HepG2 (cell line): ENCODE results near the gene RNPC3. TPM values are rescaled to one million over a fixed set of nuclear protein-coding genes. Genes with fewer than 3 reads are reported as not detected.

Experiments used
- ATAC-seq: fragments of 200-7000 bp; cut with Tn5 transposase; 3 replicates; pipeline ENCODE4 v1.9.1; 2020; ENCODE audit warnings: mild to moderate bottlenecking, moderate library complexity
- BruUV-seq: library from RNA; stranded (reverse); fragments of 400-500 nt; replicated peaks from 2 replicates; lab custom pipeline; 2021; lab: Mats Ljungman, UMichigan
- CTCF ChIA-PET: fragments of 300-600 bp; formaldehyde crosslinking; extraction: SDS; loops from one replicate; lab custom pipeline; 2021; ENCODE audit warnings: low total read pairs, inconsistent platforms, low intra/inter-chr PET ratio; lab: Yijun Ruan, JAX
- POLR2A ChIA-PET: fragments of 350-600 bp; sonication (Branson Sonifier 250); formaldehyde crosslinking; loops from one replicate; lab custom pipeline; 2020; ENCODE audit warnings: antibody characterized with exemption, inconsistent platforms; lab: Yijun Ruan, JAX
- DNase-seq: peaks from one replicate; pipeline ENCODE4 v3.0.0-alpha.2; 2015; ENCODE audit warnings: low spot score
- FAIRE-seq: peaks from 3 replicates; lab custom pipeline; 2011; peaks lifted over from hg19 to GRCh38; lab: Jason Lieb, UNC
- H2AFZ ChIP-seq: one replicate; pipeline ENCODE4 v1.6.1; 2011; ENCODE audit warnings: low read length, inconsistent platforms
- H3K27ac ChIP-seq: fragments of 300-600 bp; 3 replicates; pipeline ENCODE4 v1.8.0; 2011; ENCODE audit warnings: mixed run types, mild to moderate bottlenecking, mixed read lengths, low read length, inconsistent platforms; ENCODE audit not compliant: insufficient read depth; ENCODE audit errors: extremely low read length
- H3K27me3 ChIP-seq, 2 experiments: fragments of 200-600 bp in 1 of 2; 2 replicates in 1 of 2; 3 replicates in 1 of 2; pipeline versions ENCODE4 v1.6.0 to v1.8.0; 2011; ENCODE audit warnings: low read length in 2 of 2, mild to moderate bottlenecking in 2 of 2, moderate library complexity in 2 of 2, inconsistent platforms in 1 of 2; ENCODE audit not compliant: insufficient read depth in 2 of 2, control insufficient read depth in 1 of 2
- H3K36me3 ChIP-seq, 2 experiments: fragments of 200-600 bp in 1 of 2; replicated peaks in 1 of 2; 2 replicates in 1 of 2; 3 replicates in 1 of 2; pipeline versions ENCODE4 v1.5.1 to v1.8.0; 2011; ENCODE audit warnings: low read length in 2 of 2, inconsistent platforms in 1 of 2; ENCODE audit not compliant: insufficient read depth in 2 of 2, control insufficient read depth in 1 of 2
- H3K4me1 ChIP-seq: 2 replicates; pipeline ENCODE4 v1.5.1; 2012; ENCODE audit warnings: low read length, inconsistent platforms; ENCODE audit not compliant: insufficient read depth
- H3K4me2 ChIP-seq: 2 replicates; pipeline ENCODE4 v1.6.0; 2011; ENCODE audit warnings: low read depth, low read length, inconsistent platforms
- H3K4me3 ChIP-seq, 3 experiments: fragments of 200-600 bp in 1 of 3; sonication (generic), shearing (Covaris generic) in 1 of 3; replicated peaks in 1 of 3; 2 replicates each; pipeline ENCODE4 v1.5.1; 2011 to 2016; ENCODE audit warnings: low read length in 3 of 3, inconsistent platforms in 2 of 3, low read depth in 2 of 3, mild to moderate bottlenecking in 2 of 3, control low read depth in 1 of 3, mixed read lengths in 1 of 3; ENCODE audit not compliant: insufficient read depth in 1 of 3
- H3K79me2 ChIP-seq: one replicate; pipeline ENCODE4 v1.6.1; 2011; ENCODE audit warnings: low read length, inconsistent platforms; ENCODE audit not compliant: insufficient read depth
- H3K9ac ChIP-seq: 2 replicates; pipeline ENCODE4 v1.6.0; 2011; ENCODE audit warnings: mild to moderate bottlenecking, low read depth, low read length, inconsistent platforms; ENCODE audit not compliant: insufficient read depth
- H3K9me3 ChIP-seq: 2 replicates; pipeline ENCODE4 v1.5.1; 2012; ENCODE audit warnings: mild to moderate bottlenecking, low read length
- H4K20me1 ChIP-seq: 2 replicates; pipeline ENCODE4 v1.6.0; 2011; ENCODE audit warnings: inconsistent platforms, mild to moderate bottlenecking, low read length, moderate library complexity; ENCODE audit not compliant: insufficient read depth
- ATRX ChIP-seq: sonication (generic); formaldehyde crosslinking; IDR thresholded peaks from 2 replicates; pipeline ENCODE4 v1.4.0; 2020; ENCODE audit warnings: missing genetic modification reagents, borderline replicate concordance
- BCL6 ChIP-seq: IDR thresholded peaks from 2 replicates; pipeline ENCODE4 v1.6.1; 2016; ENCODE audit warnings: missing genetic modification reagents, missing compliant biosample characterization
- CCDC6 ChIP-seq: sonication (generic); formaldehyde crosslinking; IDR thresholded peaks from 2 replicates; pipeline ENCODE4 v1.8.1; 2022; ENCODE audit warnings: mild to moderate bottlenecking, missing genetic modification reagents, moderate library complexity
- CREB1 ChIP-seq, 2 experiments: fragments of 450-650 bp in 1 of 2; IDR thresholded peaks; 2 replicates each; pipeline ENCODE4 v1.6.1; 2016 to 2017; ENCODE audit warnings: control low read depth in 1 of 2, mild to moderate bottlenecking in 1 of 2, missing compliant biosample characterization in 1 of 2, missing genetic modification characterization in 1 of 2
- NCOA1 ChIP-seq: sonication (generic); formaldehyde crosslinking; IDR thresholded peaks from 2 replicates; pipeline ENCODE4 v1.9.0; 2021; ENCODE audit warnings: missing genetic modification reagents
- SCMH1 ChIP-seq: sonication (generic); formaldehyde crosslinking; IDR thresholded peaks from 2 replicates; pipeline ENCODE4 v1.9.0; 2021; ENCODE audit warnings: missing genetic modification reagents, mild to moderate bottlenecking, borderline replicate concordance
- ZC3H4 ChIP-seq: sonication (generic); formaldehyde crosslinking; IDR thresholded peaks from 2 replicates; pipeline ENCODE4 v1.4.0; 2020; ENCODE audit warnings: missing genetic modification reagents, borderline replicate concordance
- ZMAT3 ChIP-seq: sonication (generic); formaldehyde crosslinking; conservative IDR thresholded peaks from 2 replicates; pipeline ENCODE4 v1.7.0; 2021; ENCODE audit warnings: missing genetic modification reagents
- ZNF329 ChIP-seq: sonication (generic); formaldehyde crosslinking; IDR thresholded peaks from 2 replicates; pipeline ENCODE4 v1.9.0; 2021; ENCODE audit warnings: low read depth, mild to moderate bottlenecking, missing genetic modification reagents
- ZNF703 ChIP-seq: sonication (generic); formaldehyde crosslinking; IDR thresholded peaks from 2 replicates; pipeline ENCODE4 v1.5.1; 2020; ENCODE audit warnings: missing genetic modification reagents, mild to moderate bottlenecking, moderate library complexity, borderline replicate concordance
- WGBS: methylation state at CpG from one replicate; pipeline ENCODE4 v1.1.6; 2017; ENCODE audit warnings: low lambda C conversion rate; 5-methylcytosine and 5-hydroxymethylcytosine counted together
- in situ Hi-C: cut with HindIII; loops from 2 replicates; pipeline ENCODE4 v1.10.0; 2017; ENCODE audit warnings: low pct_unique_long_range_greater_than_20kb; ENCODE audit not compliant: extremely low pct_ligation_motif_present
- intact Hi-C: fragments of 100-400 bp; cut with micrococcal nuclease; formaldehyde crosslinking; loops from one replicate; pipeline ENCODE4 v1.10.0; 2022; ENCODE audit not compliant: unreplicated experiment
- polyA plus RNA-seq, 8 experiments: library from polyadenylated mRNA; depleted of rRNA in 3 of 8; stranded (reverse) in 7 of 8; unstranded in 1 of 8; fragments of >200 nt; fragmentation: Illumina TruSeq in 4 of 8; extraction: Trizol in 4 of 8; gene quantifications; 2 replicates each; pipeline versions ENCODE4 v1.2.1 to v1.2.3, GENCODE V29; 2011 to 2016; ENCODE audit warnings: low read depth in 4 of 8, missing spikeins in 1 of 8, mixed read lengths in 1 of 8; ENCODE audit not compliant: insufficient read depth in 1 of 8
- total RNA-seq, 5 experiments: library from RNA; depleted of rRNA; stranded (reverse); fragments of >200 nt; fragmentation: Illumina TruSeq; extraction: Trizol; gene quantifications; 2 replicates each; pipeline ENCODE4 v1.2.3, GENCODE V29; 2016; ENCODE audit warnings: low read depth in 1 of 5
- TF ChIP-seq, protein P1 (sequence below): sonication (generic); formaldehyde crosslinking; conservative IDR thresholded peaks from 2 replicates; pipeline ENCODE4 v1.8.0; 2022; ENCODE audit warnings: low read depth, missing genetic modification reagents
- TF ChIP-seq, protein P2 (sequence below): sonication (generic); formaldehyde crosslinking; IDR thresholded peaks from 2 replicates; pipeline ENCODE4 v1.9.0; 2021; ENCODE audit warnings: missing genetic modification reagents, mild to moderate bottlenecking, borderline replicate concordance

RNPC3 gene
- total and polyA plus RNA-seq, 2 of the 13 experiments (the other 11 are each of a cell fraction or from before 2014, with no cell fraction given) = 9.1 to 22.1 TPM

DNA sequence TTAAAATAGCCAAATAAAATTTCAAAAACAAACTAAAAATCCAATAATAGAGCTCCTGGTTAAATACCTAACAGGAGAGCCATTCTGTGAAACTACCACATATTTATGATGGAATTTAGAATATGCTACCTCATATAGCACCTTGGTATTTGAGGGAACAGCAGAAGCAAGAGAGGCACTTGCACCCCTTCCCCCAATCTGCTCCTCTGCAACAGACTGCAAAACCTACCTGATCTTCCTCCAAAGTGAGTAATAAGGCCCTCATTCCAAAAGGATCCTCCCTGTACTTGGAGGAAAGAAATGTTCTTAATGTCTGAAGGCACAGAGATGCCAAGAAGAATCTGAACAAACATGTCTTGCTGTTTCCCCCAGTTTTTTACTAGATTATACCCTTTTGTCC is 28.1 kb upstream of the RNPC3 start:
- Histone ChIP-seq H3K36me3 (no peaks in the 10 kb centered on the region), H3K27ac (no peak overlapping the region), H3K27me3 (no peaks in the 10 kb centered on the region), H3K9me3 (no peaks in the 10 kb centered on the region), H2AFZ (no peak overlapping the region), H3K4me3 (no peak overlapping the region)
- in situ Hi-C loops = no loop called here
- ATAC-seq = no peak
- CTCF ChIA-PET = no interaction called here
- DNase-seq = no peak
- no TSS peak for BruUV-seq
- intact Hi-C loops = no loop called here
- TF ChIP-seq ZMAT3 (CRISPR knock-in tag) = no peak
- no peak for TF ChIP-seq ATRX
- no peak for TF ChIP-seq ZNF703 (CRISPR knock-in tag)
- TF ChIP-seq SCMH1 (CRISPR knock-in tag) = no peak
- TF ChIP-seq, protein P1, sequence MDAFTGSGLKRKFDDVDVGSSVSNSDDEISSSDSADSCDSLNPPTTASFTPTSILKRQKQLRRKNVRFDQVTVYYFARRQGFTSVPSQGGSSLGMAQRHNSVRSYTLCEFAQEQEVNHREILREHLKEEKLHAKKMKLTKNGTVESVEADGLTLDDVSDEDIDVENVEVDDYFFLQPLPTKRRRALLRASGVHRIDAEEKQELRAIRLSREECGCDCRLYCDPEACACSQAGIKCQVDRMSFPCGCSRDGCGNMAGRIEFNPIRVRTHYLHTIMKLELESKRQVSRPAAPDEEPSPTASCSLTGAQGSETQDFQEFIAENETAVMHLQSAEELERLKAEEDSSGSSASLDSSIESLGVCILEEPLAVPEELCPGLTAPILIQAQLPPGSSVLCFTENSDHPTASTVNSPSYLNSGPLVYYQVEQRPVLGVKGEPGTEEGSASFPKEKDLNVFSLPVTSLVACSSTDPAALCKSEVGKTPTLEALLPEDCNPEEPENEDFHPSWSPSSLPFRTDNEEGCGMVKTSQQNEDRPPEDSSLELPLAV = no peak
- TF ChIP-seq ZC3H4 (CRISPR knock-in tag) = no peak
- TF ChIP-seq BCL6 (CRISPR knock-in tag) = no peak
- TF ChIP-seq, all 625 proteins: peak for 0
- POLR2A ChIA-PET = no interaction called here
- H3K4me2 ChIP-seq = no peak overlapping the region
- no peaks in the 10 kb centered on the region for H3K4me1 ChIP-seq
- no peak for FAIRE-seq
- no peaks in the 10 kb centered on the region for H4K20me1 ChIP-seq
- no peak overlapping the region for H3K9ac ChIP-seq
- H3K79me2 ChIP-seq = no peaks in the 10 kb centered on the region

DNA sequence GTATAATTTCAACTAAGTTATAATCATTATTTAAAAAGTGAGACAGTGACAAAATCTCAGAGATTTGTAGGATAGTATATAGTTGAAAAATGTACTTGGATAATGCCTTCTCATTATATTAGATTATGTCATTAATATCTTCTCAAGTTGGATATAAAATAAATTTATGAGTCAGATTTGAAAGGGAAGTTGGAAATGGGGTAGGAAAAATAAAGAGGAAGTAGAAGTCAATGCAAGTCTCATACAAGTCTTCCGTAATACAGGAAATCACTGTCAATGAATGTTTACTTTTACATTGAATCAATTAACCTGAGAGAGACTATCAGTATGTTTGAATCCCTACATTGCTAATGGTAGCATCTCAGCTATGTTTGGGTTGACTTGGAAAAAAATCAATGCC is 16.2 kb upstream of the RNPC3 start:
- intact Hi-C loops = no loop called here
- no peak for DNase-seq
- in situ Hi-C loops = no loop called here
- H4K20me1 ChIP-seq = no peaks in the 10 kb centered on the region
- no peak overlapping the region for H3K4me3 ChIP-seq
- no peak for TF ChIP-seq CREB1 (IDR thresholded peaks at IDR 0.05)
- no peak for TF ChIP-seq CREB1 (CRISPR knock-in tag; IDR thresholded peaks at IDR 0.05)
- no peak for TF ChIP-seq CCDC6
- TF ChIP-seq, protein P2, sequence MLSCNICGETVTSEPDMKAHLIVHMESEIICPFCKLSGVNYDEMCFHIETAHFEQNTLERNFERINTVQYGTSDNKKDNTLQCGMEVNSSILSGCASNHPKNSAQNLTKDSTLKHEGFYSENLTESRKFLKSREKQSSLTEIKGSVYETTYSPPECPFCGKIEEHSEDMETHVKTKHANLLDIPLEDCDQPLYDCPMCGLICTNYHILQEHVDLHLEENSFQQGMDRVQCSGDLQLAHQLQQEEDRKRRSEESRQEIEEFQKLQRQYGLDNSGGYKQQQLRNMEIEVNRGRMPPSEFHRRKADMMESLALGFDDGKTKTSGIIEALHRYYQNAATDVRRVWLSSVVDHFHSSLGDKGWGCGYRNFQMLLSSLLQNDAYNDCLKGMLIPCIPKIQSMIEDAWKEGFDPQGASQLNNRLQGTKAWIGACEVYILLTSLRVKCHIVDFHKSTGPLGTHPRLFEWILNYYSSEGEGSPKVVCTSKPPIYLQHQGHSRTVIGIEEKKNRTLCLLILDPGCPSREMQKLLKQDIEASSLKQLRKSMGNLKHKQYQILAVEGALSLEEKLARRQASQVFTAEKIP = no peak
- TF ChIP-seq ZNF329 (CRISPR knock-in tag) = no peak
- no peak for TF ChIP-seq NCOA1 (CRISPR knock-in tag)
- no peaks in the 10 kb centered on the region for H3K9me3 ChIP-seq
- H3K79me2 ChIP-seq = no peaks in the 10 kb centered on the region
- FAIRE-seq = no peak
- no peaks in the 10 kb centered on the region for H3K4me1 ChIP-seq
- POLR2A ChIA-PET = no interaction called here
- no peak overlapping the region for H3K9ac ChIP-seq
- H3K27me3 ChIP-seq = no peaks in the 10 kb centered on the region
- no peak for ATAC-seq
- CTCF ChIA-PET = no interaction called here
- BruUV-seq = no TSS peak
- WGBS = 100% methylated on average over 1 of the region's 1 CpG
- H2AFZ ChIP-seq = no peak overlapping the region
- H3K4me2 ChIP-seq = no peak overlapping the region
- H3K27ac ChIP-seq = no peak overlapping the region
- no peaks in the 10 kb centered on the region for H3K36me3 ChIP-seq
